HCT116 (cell line): ENCODE measurements around the gene FAM3B. TPM values are rescaled to one million over a fixed set of nuclear protein-coding genes. Genes with fewer than 3 reads are reported as not detected.
A peak's percentile ranks its signal among the peaks of the same experiment; 100 is the strongest.

ENCODE experiments used
- ATAC-seq: fragments of 200-7000 bp; cut with Tn5 transposase; 2 replicates; pipeline ENCODE4 v1.9.1; 2020; ENCODE audit warnings: mild to moderate bottlenecking, moderate library complexity
- BruUV-seq: library from RNA; stranded (reverse); fragments of 400-500 nt; replicated peaks from 2 replicates; lab custom pipeline; 2021; lab: Mats Ljungman, UMichigan
- CTCF ChIA-PET: fragments of 300-600 bp; sonication (Branson Sonifier 250); formaldehyde crosslinking; loops from one replicate; lab custom pipeline; 2021; ENCODE audit warnings: antibody characterized with exemption; lab: Charles Lee
- POLR2A ChIA-PET: fragments of 300-600, 350-600 bp; sonication (Branson Sonifier 250); formaldehyde crosslinking; loops from one replicate; lab custom pipeline; 2021; ENCODE audit warnings: antibody characterized with exemption; lab: Charles Lee
- RAD21 ChIA-PET, 2 experiments: fragments of 300-600 bp; sonication (Branson Sonifier 250); formaldehyde crosslinking; loops; one replicate each; lab custom pipeline; 2023; ENCODE audit warnings: low total read pairs in 2 of 2; ENCODE audit not compliant: uncharacterized antibody in 2 of 2, unreplicated experiment in 2 of 2, low non-redundant PET in 1 of 2; lab: Charles Lee
- DNase-seq: peaks from one replicate; pipeline ENCODE4 v3.0.0-alpha.2; 2010; ENCODE audit warnings: low read depth, low spot score
- H2AFZ ChIP-seq: fragments of 200-600 bp; shearing (Covaris generic), sonication (generic); 2 replicates; pipeline ENCODE4 v1.6.1; 2017; ENCODE audit warnings: low read depth, mixed run types, mixed read lengths, antibody characterized with exemption, low read length; ENCODE audit not compliant: poor library complexity, severe bottlenecking
- H3K27ac ChIP-seq: 2 replicates; pipeline ENCODE4 v1.5.1; 2012; ENCODE audit warnings: low read depth, low read length
- H3K27me3 ChIP-seq: fragments of 200-600 bp; sonication (generic); 2 replicates; pipeline ENCODE4 v1.6.1; 2016; ENCODE audit warnings: mixed run types, low read length, mixed read lengths; ENCODE audit not compliant: insufficient read depth
- H3K36me3 ChIP-seq, 2 experiments: fragments of 200-500 bp in 1 of 2; fragments of 200-600 bp in 1 of 2; sonication (Bioruptor generic) in 1 of 2; sonication (generic) in 1 of 2; 2 replicates each; pipeline versions ENCODE4 v1.5.1 to v1.6.1; 2014 to 2016; ENCODE audit warnings: low read length in 2 of 2, inconsistent platforms in 1 of 2, mixed read lengths in 1 of 2, mixed run types in 1 of 2; ENCODE audit not compliant: insufficient read depth in 2 of 2, control insufficient read depth in 1 of 2
- H3K4me1 ChIP-seq, 2 experiments: fragments of 200-600 bp in 1 of 2; sonication (generic) in 1 of 2; 2 replicates each; pipeline versions ENCODE4 v1.5.1 to v1.6.1; 2012 to 2017; ENCODE audit warnings: low read length in 2 of 2, inconsistent platforms in 1 of 2, mild to moderate bottlenecking in 1 of 2, mixed read lengths in 1 of 2, mixed run types in 1 of 2, moderate library complexity in 1 of 2; ENCODE audit not compliant: insufficient read depth in 2 of 2, control insufficient read depth in 1 of 2
- H3K4me2 ChIP-seq: fragments of 200-600 bp; sonication (generic); 2 replicates; pipeline ENCODE4 v1.6.1; 2017; ENCODE audit warnings: mixed run types, low read length, mixed read lengths
- H3K4me3 ChIP-seq, 2 experiments: fragments of 200-600 bp in 1 of 2; sonication (generic) in 1 of 2; replicated peaks in 1 of 2; 2 replicates each; pipeline ENCODE4 v1.5.1; 2011 to 2016; ENCODE audit warnings: low read length in 2 of 2, control low read depth in 1 of 2, low read depth in 1 of 2, mild to moderate bottlenecking in 1 of 2, mixed read lengths in 1 of 2, mixed run types in 1 of 2
- H3K79me2 ChIP-seq: fragments of 200-600 bp; sonication (generic); 2 replicates; pipeline ENCODE4 v1.6.1; 2017; ENCODE audit warnings: mild to moderate bottlenecking, mixed run types, low read length, moderate library complexity, mixed read lengths; ENCODE audit not compliant: insufficient read depth
- H3K9ac ChIP-seq: fragments of 200-600 bp; sonication (generic); 2 replicates; pipeline ENCODE4 v1.6.1; 2016; ENCODE audit warnings: low read length, mixed read lengths
- H3K9me2 ChIP-seq: fragments of 200-600 bp; sonication (generic), shearing (Covaris generic); 2 replicates; pipeline ENCODE4 v1.6.1; 2017; ENCODE audit warnings: mixed run types, mild to moderate bottlenecking, moderate library complexity; ENCODE audit not compliant: insufficient read depth
- H3K9me3 ChIP-seq, 2 experiments: fragments of 200-500 bp in 1 of 2; fragments of 200-600 bp in 1 of 2; sonication (Bioruptor generic) in 1 of 2; sonication (generic) in 1 of 2; 2 replicates each; pipeline ENCODE4 v1.6.1; 2014 to 2017; ENCODE audit warnings: low read length in 2 of 2, mixed read lengths in 2 of 2, inconsistent platforms in 1 of 2, low read depth in 1 of 2, mild to moderate bottlenecking in 1 of 2, mixed run types in 1 of 2, moderate library complexity in 1 of 2; ENCODE audit not compliant: control insufficient read depth in 1 of 2, insufficient read depth in 1 of 2
- H4K20me1 ChIP-seq: fragments of 200-600 bp; sonication (generic), shearing (Covaris generic); 2 replicates; pipeline ENCODE4 v1.6.1; 2017; ENCODE audit warnings: mixed run types, mild to moderate bottlenecking, moderate library complexity; ENCODE audit not compliant: insufficient read depth
- CBX3 ChIP-seq: IDR thresholded peaks from 2 replicates; pipeline ENCODE4 v1.6.1; 2012; ENCODE audit warnings: low read depth
- CEBPB ChIP-seq: IDR thresholded peaks from 2 replicates; pipeline ENCODE4 v1.6.1; 2012; ENCODE audit warnings: low read depth
- FOSL1 ChIP-seq: IDR thresholded peaks from 2 replicates; pipeline ENCODE4 v1.6.1; 2012; ENCODE audit warnings: low read depth
- RAD21 ChIP-seq: IDR thresholded peaks from 2 replicates; pipeline ENCODE4 v1.6.1; 2012; ENCODE audit warnings: low read depth, mild to moderate bottlenecking
- TCF7L2 ChIP-seq: IDR thresholded peaks from 2 replicates; pipeline ENCODE4 v1.7.0; 2011; ENCODE audit warnings: borderline replicate concordance, inconsistent platforms; ENCODE audit not compliant: insufficient read depth, insufficient read length; ENCODE audit errors: extremely low read depth
- ZFX ChIP-seq: fragments of 450-650 bp; IDR thresholded peaks from 2 replicates; pipeline ENCODE4 v1.6.1; 2017
- ZNF274 ChIP-seq: fragments of 200-500 bp; sonication (Bioruptor generic); IDR thresholded peaks from 2 replicates; pipeline ENCODE4 v1.6.1; 2014; ENCODE audit warnings: mild to moderate bottlenecking, low read depth, low read length, inconsistent platforms
- intact Hi-C: fragments of 100-400 bp; cut with micrococcal nuclease; formaldehyde crosslinking; loops from 2 replicates; pipeline ENCODE4 v1.10.0; 2022
- total RNA-seq: library from RNA; stranded (reverse); gene quantifications from one replicate; pipeline ENCODE4 v1.2.1, GENCODE V29; 2021; ENCODE audit not compliant: unreplicated experiment
- TF ChIP-seq, protein P1 (sequence below), 3 experiments: fragments of 200-600 bp in 1 of 3; sonication (generic) in 1 of 3; IDR thresholded peaks in 2 of 3; conservative IDR thresholded peaks in 1 of 3; 2 replicates each; pipeline ENCODE4 v1.5.1; 2012 to 2017; ENCODE audit warnings: low read depth in 2 of 3, low read length in 2 of 3, antibody characterized with exemption in 1 of 3, borderline replicate concordance in 1 of 3, control low read depth in 1 of 3, mild to moderate bottlenecking in 1 of 3, mixed read lengths in 1 of 3, mixed run types in 1 of 3, moderate library complexity in 1 of 3; ENCODE audit not compliant: insufficient read depth in 1 of 3
- TF ChIP-seq, protein P2 (sequence below): IDR thresholded peaks from 2 replicates; pipeline ENCODE4 v1.6.1; 2011; ENCODE audit warnings: mild to moderate bottlenecking, low read length, moderate library complexity; ENCODE audit not compliant: insufficient replicate concordance; ENCODE audit errors: extremely low read depth
- TF ChIP-seq, protein P3 (sequence below): IDR thresholded peaks from 2 replicates; pipeline ENCODE4 v1.6.1; 2012

Gene FAM3B
- total RNA-seq, 1 experiment from 2014 or later = not detected

DNA sequence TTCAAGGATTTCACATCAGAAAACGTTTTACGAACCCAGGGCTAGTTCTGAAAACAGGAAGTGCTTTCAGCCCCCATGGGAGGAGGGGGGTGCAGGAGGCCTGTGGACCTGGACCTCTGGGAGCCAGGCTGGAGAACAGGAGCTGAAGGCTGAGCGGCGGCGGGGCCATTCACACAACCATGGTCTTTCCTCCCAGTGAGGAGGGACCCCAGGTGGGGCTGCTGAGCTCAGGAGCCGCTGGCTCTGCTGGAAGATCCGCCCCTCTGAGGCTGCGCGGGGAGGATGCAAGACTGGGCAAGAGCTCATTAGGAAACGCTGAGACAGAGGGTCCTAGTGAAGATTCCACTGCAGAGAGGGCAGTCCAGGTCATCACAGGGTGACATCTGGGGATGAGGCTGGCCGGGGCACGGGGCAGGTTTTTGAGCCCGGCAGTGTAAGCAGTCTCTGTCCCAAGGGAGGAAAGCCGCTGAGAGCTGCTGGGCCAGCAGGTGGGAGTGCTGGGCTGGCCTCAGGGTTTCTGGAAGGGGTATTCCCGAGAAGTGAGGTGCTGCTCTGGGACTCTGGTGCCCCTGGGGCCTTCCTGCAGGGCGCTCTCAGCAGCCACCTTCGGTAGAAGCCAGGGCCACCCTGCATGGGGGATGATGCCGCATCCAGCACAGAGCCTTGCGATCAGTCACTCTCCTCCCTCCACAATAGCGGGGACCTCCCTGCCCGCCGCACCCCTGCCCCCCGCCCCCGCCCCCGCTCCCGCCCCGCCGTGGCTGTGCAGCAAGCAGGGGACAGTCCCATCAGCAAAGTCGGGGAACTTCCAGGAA is 52.7 kb downstream of the FAM3B start:
- Histone ChIP-seq H3K4me2 (no peak overlapping the region), H3K27me3 (no peaks in the 10 kb centered on the region), H4K20me1 (no peaks in the 10 kb centered on the region), H3K36me3 (no peaks in the 10 kb centered on the region), H3K79me2 (no peaks in the 10 kb centered on the region), H3K9ac (no peak overlapping the region), H3K4me3 (no peak overlapping the region), H3K27ac (no peak overlapping the region), H3K9me3 (no peaks in the 10 kb centered on the region), H3K9me2 (no peaks in the 10 kb centered on the region), H2AFZ (no peak overlapping the region), H3K4me1 (peaks cover 3 to 5% of the 10 kb centered on the region in 2 experiments; a peak in 3 of 4 replicates)
- no peak for TF ChIP-seq TCF7L2
- TF ChIP-seq, protein P1, sequence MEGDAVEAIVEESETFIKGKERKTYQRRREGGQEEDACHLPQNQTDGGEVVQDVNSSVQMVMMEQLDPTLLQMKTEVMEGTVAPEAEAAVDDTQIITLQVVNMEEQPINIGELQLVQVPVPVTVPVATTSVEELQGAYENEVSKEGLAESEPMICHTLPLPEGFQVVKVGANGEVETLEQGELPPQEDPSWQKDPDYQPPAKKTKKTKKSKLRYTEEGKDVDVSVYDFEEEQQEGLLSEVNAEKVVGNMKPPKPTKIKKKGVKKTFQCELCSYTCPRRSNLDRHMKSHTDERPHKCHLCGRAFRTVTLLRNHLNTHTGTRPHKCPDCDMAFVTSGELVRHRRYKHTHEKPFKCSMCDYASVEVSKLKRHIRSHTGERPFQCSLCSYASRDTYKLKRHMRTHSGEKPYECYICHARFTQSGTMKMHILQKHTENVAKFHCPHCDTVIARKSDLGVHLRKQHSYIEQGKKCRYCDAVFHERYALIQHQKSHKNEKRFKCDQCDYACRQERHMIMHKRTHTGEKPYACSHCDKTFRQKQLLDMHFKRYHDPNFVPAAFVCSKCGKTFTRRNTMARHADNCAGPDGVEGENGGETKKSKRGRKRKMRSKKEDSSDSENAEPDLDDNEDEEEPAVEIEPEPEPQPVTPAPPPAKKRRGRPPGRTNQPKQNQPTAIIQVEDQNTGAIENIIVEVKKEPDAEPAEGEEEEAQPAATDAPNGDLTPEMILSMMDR (IDR thresholded peaks at IDR 0.05 in 2 of 3, conservative IDR thresholded peaks at IDR 0.05 in 1 of 3; ENCODE audit: borderline replicate concordance in 1 of 3, insufficient read depth in 1 of 3, low read depth in 2 of 3, low read length in 2 of 3) = no peak
- DNase-seq = no peak
- ChIA-PET CTCF (no interaction called here), RAD21 (no interaction called here), POLR2A (no interaction called here)
- ATAC-seq = 0 out of 2 replicates have a peak, but pooled peaks have one; percentile 17
- intact Hi-C loops = no loop called here
- no TSS peak for BruUV-seq

DNA sequence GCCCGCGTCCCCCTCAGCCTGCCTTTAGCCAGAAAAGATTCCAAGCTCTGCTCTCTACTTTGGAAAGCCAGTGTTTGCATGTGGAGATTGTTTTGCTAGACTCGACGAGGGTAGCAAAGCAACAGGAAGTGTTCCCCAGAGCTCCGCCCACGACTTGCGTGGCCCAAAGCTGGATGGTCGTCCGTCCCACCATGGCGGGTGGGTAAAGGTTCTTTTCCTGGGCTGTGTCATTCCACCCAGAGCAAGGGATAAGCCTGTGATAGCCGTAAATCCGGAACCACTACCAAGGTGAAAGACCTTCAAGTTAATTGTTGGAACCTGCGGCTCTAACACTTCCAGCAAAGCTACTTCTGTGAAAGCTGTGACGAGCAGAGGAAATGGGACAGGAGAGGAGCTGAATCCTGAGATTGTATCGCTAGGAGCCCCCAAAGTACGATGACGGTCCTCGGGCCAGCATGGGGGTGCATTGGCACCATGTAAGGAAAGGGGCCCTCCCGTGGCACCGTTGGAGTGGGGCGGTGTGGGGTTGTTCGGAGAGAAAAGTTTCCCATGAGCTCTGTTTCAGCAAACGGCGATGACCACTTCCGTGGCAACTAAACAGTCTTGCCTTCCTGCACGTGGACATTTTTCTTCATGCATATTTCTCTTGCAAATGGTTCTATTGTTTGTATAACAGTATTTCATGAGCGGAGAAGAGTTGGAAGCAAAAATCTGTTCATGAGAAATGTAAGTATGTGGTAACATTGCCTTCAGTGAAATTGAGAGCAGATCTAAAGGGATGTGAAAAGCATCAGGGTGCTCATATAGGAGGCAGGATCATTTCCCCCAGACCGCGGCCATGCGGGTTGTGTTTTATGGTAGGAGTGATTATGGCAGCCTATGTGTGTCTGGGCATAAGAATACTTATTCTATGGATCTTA is 53.6 kb downstream of the FAM3B start:
- Histone ChIP-seq H3K27ac (no peak overlapping the region), H3K4me1 (peaks cover 3 to 5% of the 10 kb centered on the region in 2 experiments; a peak in 3 of 4 replicates), H3K27me3 (no peaks in the 10 kb centered on the region), H3K9me2 (no peaks in the 10 kb centered on the region), H3K9ac (no peak overlapping the region), H3K9me3 (no peaks in the 10 kb centered on the region), H3K4me3 (no peak overlapping the region), H3K4me2 (no peak overlapping the region), H2AFZ (no peak overlapping the region), H3K79me2 (no peaks in the 10 kb centered on the region), H4K20me1 (no peaks in the 10 kb centered on the region), H3K36me3 (no peaks in the 10 kb centered on the region)
- no peak for DNase-seq
- POLR2A ChIA-PET = no interaction called here
- BruUV-seq = no TSS peak
- no peak for ATAC-seq
- intact Hi-C loops = no loop called here
- CTCF ChIA-PET = no interaction called here
- RAD21 ChIA-PET = no interaction called here
- TF ChIP-seq CBX3 = no peak
- TF ChIP-seq, protein P2, sequence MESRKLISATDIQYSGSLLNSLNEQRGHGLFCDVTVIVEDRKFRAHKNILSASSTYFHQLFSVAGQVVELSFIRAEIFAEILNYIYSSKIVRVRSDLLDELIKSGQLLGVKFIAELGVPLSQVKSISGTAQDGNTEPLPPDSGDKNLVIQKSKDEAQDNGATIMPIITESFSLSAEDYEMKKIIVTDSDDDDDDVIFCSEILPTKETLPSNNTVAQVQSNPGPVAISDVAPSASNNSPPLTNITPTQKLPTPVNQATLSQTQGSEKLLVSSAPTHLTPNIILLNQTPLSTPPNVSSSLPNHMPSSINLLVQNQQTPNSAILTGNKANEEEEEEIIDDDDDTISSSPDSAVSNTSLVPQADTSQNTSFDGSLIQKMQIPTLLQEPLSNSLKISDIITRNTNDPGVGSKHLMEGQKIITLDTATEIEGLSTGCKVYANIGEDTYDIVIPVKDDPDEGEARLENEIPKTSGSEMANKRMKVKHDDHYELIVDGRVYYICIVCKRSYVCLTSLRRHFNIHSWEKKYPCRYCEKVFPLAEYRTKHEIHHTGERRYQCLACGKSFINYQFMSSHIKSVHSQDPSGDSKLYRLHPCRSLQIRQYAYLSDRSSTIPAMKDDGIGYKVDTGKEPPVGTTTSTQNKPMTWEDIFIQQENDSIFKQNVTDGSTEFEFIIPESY = no peak
- TF ChIP-seq ZFX = no peak
- no peak for TF ChIP-seq FOSL1
- TF ChIP-seq, protein P3, sequence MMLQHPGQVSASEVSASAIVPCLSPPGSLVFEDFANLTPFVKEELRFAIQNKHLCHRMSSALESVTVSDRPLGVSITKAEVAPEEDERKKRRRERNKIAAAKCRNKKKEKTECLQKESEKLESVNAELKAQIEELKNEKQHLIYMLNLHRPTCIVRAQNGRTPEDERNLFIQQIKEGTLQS = no peak
- TF ChIP-seq ZNF274 = no peak
- no peak for TF ChIP-seq RAD21
- no peak for TF ChIP-seq CEBPB
